ENCODE measurements around the gene TMEM185B.

- TF ChIP-seq CTCF (IDR thresholded peaks at IDR 0.05; ENCODE audit: insufficient read depth, low read length), result no peak
- TF ChIP-seq GABPA (IDR thresholded peaks at IDR 0.05; ENCODE audit: low read depth), result no peak
Measured at GRCh38 chr2:120195553-120195952, 27.6 kb downstream of the TMEM185B start.

Measured in HL-60 (cell line).